ENCODE results near the gene KIAA2012. TPM values are rescaled to one million over a fixed set of nuclear protein-coding genes. Genes with fewer than 3 reads are reported as not detected.

KIAA2012 gene
- total RNA-seq (2021; fragmentation: NEBNext Ultra II Directional; extraction: Animal tissue kit (Norgen Biotek cat#: 25700)) (not detected in 2 replicates), polyA plus RNA-seq (2011; rRNA removed) (0.02 TPM in 1 of 2 replicates, not detected in the other), polyA minus RNA-seq (2011; rRNA and poly(A)+ RNA removed) (not detected in 2 replicates)
- not detected for polyA plus RNA-seq (2011; cell fraction: cytosol; rRNA removed)
- polyA plus RNA-seq (2011; cell fraction: nucleus; rRNA removed), result not detected
- polyA plus RNA-seq (2012, experiment 1 of 2), result not detected in 4 replicates
- polyA plus RNA-seq (2012, experiment 2 of 2), result not detected
- not detected for polyA plus RNA-seq (2013, experiment 1 of 2)
- polyA plus RNA-seq (2013, experiment 2 of 2), result not detected
- not detected for polyA minus RNA-seq (2011; cell fraction: cytosol; rRNA and poly(A)+ RNA removed)
- not detected for polyA minus RNA-seq (2011; cell fraction: nucleus; rRNA and poly(A)+ RNA removed)
- long read RNA-seq, experiment 1, partial matches to known transcripts, result 0 of 1 reads
- long read RNA-seq, experiment 1, other reads (novel, unspliced or antisense), result 1 of 1 reads
- long read RNA-seq, experiment 2, result 0 reads

DNA sequence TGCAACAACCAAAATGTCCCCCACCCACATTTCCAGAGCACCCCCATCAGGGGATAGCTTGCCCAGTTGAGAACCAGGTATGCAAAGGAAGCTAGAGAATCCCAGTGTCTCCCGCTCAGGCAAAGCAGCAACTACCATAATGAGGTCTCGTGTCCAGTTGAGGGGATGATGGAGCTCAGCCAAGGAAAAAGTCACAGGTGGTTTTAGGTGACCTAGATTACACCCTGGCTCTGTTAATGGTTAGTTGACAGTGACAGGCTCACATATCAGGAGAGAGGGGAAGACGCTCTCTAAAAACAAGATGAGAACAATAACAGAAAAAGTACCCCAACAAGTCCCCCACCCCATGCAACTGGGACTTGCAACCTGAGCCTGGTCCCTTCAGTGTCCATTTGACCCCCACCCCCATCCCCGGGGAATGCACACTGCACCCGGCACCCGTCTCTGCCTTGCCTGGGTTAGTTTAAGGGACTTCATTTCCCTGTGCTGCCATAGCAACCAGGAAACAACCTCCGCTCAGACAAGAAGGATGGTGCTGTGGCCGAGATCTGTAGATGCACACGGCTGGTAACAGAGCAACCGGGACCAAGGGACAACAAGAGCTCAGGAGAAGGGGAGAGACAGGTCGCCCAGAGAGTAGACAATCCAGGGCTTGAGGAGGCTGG is at the start of gene KIAA2012:
Gene KIAA2012 (plus strand): TSS at position 519 of the 665 bp plus-strand sequence. CDS start 373 bp downstream, outside the sequence.
- Histone ChIP-seq H3K4me1 (replicated peaks in 1 of 4; ENCODE audit: control insufficient read depth in 3 of 4, insufficient read depth in 4 of 4, low read length in 3 of 4) (peaks cover 0 to 9% (median 1%) of the 10 kb centered on the region in 4 experiments; a peak in 4 of 7 replicates), H3K4ac (replicated peaks; ENCODE audit: insufficient read length, low read depth, low read length) (no peak within 1 kb of the TSS), H3K23me2 (ENCODE audit: low read depth, low read length) (no peaks in the 10 kb centered on the region), H2BK5ac (ENCODE audit: low read depth, low read length) (no peak within 1 kb of the TSS), H3K18ac (ENCODE audit: extremely low read depth, low read length) (no peak within 1 kb of the TSS), H3K27me3 (replicated peaks in 1 of 4; ENCODE audit: control insufficient read depth in 3 of 4, extremely low read depth in 1 of 4, insufficient read depth in 3 of 4, low read length in 3 of 4) (no peaks in the 10 kb centered on the region), H2BK12ac (ENCODE audit: low read depth, low read length) (no peak within 1 kb of the TSS), H2BK20ac (ENCODE audit: low read length) (no peak within 1 kb of the TSS), H4K20me1 (replicated peaks in 1 of 2; ENCODE audit: control insufficient read depth in 1 of 2, insufficient read depth in 2 of 2, low read length in 2 of 2) (no peaks in the 10 kb centered on the region), H4K91ac (replicated peaks; ENCODE audit: insufficient read length, low read length) (no peak within 1 kb of the TSS), H3K79me1 (ENCODE audit: low read depth, low read length) (no peaks in the 10 kb centered on the region), H4K5ac (ENCODE audit: insufficient read length, low read depth, low read length) (no peak within 1 kb of the TSS), H3K56ac (replicated peaks; ENCODE audit: insufficient read length, low read depth, low read length) (no peak within 1 kb of the TSS), H3K4me3 (ENCODE audit: extremely low read depth in 1 of 4, insufficient read depth in 2 of 4, low read depth in 3 of 4, low read length in 4 of 4) (no peak within 1 kb of the TSS), H3K27ac (ENCODE audit: low read depth, low read length) (no peak within 1 kb of the TSS), H3K36me3 (ENCODE audit: control insufficient read depth in 2 of 4, insufficient read depth in 4 of 4, low read length in 3 of 4) (no peaks in the 10 kb centered on the region), H3K79me2 (ENCODE audit: control insufficient read depth in 1 of 2, insufficient read depth in 2 of 2, low read length in 2 of 2) (no peaks in the 10 kb centered on the region), H2AK5ac (ENCODE audit: low read depth, low read length) (no peak within 1 kb of the TSS), H3K9ac (replicated peaks in 1 of 4; ENCODE audit: extremely low read depth in 1 of 4, low read depth in 3 of 4, low read length in 3 of 4) (no peak within 1 kb of the TSS), H3K4me2 (ENCODE audit: insufficient read depth in 1 of 2, low read depth in 2 of 2, low read length in 2 of 2) (no peak within 1 kb of the TSS), H2AFZ (ENCODE audit: low read length) (peak within 1 kb of the TSS; percentile 33; the same call in 1 of the 2 replicates), H3K23ac (ENCODE audit: insufficient read length) (no peak within 1 kb of the TSS), H4K8ac (ENCODE audit: extremely low read depth, insufficient read depth, low read length) (no peak within 1 kb of the TSS), H2BK15ac (ENCODE audit: low read length) (no peak within 1 kb of the TSS), H3K9me3 (ENCODE audit: insufficient read depth in 2 of 2, low read depth in 1 of 2, low read length in 1 of 2) (no peaks in the 10 kb centered on the region), H2BK120ac (replicated peaks; ENCODE audit: low read depth, low read length) (no peak within 1 kb of the TSS), H3K14ac (ENCODE audit: insufficient read length) (no peak within 1 kb of the TSS)
- 83% methylated on average over 11 of the region's 11 CpGs; no CpG with 5 or more reads in 1 of the 2 experiments for WGBS, 2 experiments (ENCODE audit: extremely low coverage in 1 of 2, insufficient coverage in 1 of 2, insufficient read length in 1 of 2, insufficient replicate concordance in 2 of 2, low coverage in 1 of 2, low lambda C conversion rate in 2 of 2, missing lambda C conversion rate in 1 of 2)
- TF ChIP-seq RXRA (IDR thresholded peaks at IDR 0.05; ENCODE audit: insufficient read depth, low read depth, low read length), result no peak
- TF ChIP-seq TEAD4 (IDR thresholded peaks at IDR 0.05; ENCODE audit: low read depth, low read length), result 0 out of 2 replicates have a peak, but pooled peaks have one; percentile 23
- no peak for TF ChIP-seq BCL11A (IDR thresholded peaks at IDR 0.05; ENCODE audit: low read depth in 2 of 2, low read length in 2 of 2)
- POLR2A ChIA-PET (ENCODE audit: partially characterized antibody), result interaction anchor here (0.5 to 1.6 kb wide), 2 partner anchors 37 to 302 kb away, joined by 3 read pairs; no protein-coding TSS in a partner anchor
- FAIRE-seq (no peak), DNase-seq (ENCODE audit: low read depth in 1 of 2, low spot score in 2 of 2) (no peak)
- CTCF ChIA-PET (ENCODE audit: partially characterized antibody), result interaction anchor here (0.7 to 3.3 kb wide), 26 partner anchors 9 to 275 kb away, joined by 3 to 28 read pairs (median 7); no protein-coding TSS in a partner anchor

All from H1 (cell line).